ENCODE measurements around the gene NTN5. TPM values are rescaled to one million over a fixed set of nuclear protein-coding genes. Genes with fewer than 3 reads are reported as not detected.
"Not testable (repeated sequence)": the region's sequence is repeated elsewhere in the genome, so short reads cannot be mapped to it uniquely, and the experiment has no call there.

Gene NTN5
- total and polyA plus RNA-seq, 5 donors from 2014 or later: 0.21 to 2.3 (median 0.30) TPM; not detected in 2

- DNase-seq: no peak
- Mint-ChIP-seq H3K4me1 (no peaks in the 10 kb centered on the region), H3K4me3 (no peak overlapping the region), H3K27me3 (peaks cover 4% of the 10 kb centered on the region), H3K27ac (no peak overlapping the region), H3K36me3 (no peaks in the 10 kb centered on the region), H3K9me3 (no peaks in the 10 kb centered on the region)
- no peak overlapping the region for H3K27ac ChIP-seq (ENCODE audit: insufficient read depth, low read length, poor library complexity, severe bottlenecking)
- no peak overlapping the region for H3K4me3 ChIP-seq (ENCODE audit: low read depth, low read length)
- no peaks in the 10 kb centered on the region for H3K27me3 ChIP-seq (ENCODE audit: control insufficient read depth, insufficient read depth, low read length)
- no peaks in the 10 kb centered on the region for H3K36me3 ChIP-seq (ENCODE audit: control insufficient read depth, insufficient read depth, low read length)
- H3K9me3 ChIP-seq (ENCODE audit: control insufficient read depth in 2 of 2, low read length in 2 of 2): no peaks in the 10 kb centered on the region
- no peaks in the 10 kb centered on the region for H3K4me1 ChIP-seq (ENCODE audit: control insufficient read depth, insufficient read depth, low read length, poor library complexity, severe bottlenecking)
- no peak for ATAC-seq (ENCODE audit: low read depth in 2 of 2)
These were observed 8.3 kb upstream of the NTN5 start for GRCh38 chr19:48681127-48681470.

- no peaks in the 10 kb centered on the region for H3K27me3 ChIP-seq (ENCODE audit: control insufficient read depth, insufficient read depth, low read length)
- peaks cover 4% of the 10 kb centered on the region for H3K27me3 Mint-ChIP-seq
These were observed 7.8 kb upstream of the NTN5 start for GRCh38 chr19:48680436-48681126.

GRCh38 chr19:48680006-48680405 lies 7.2 kb upstream of the NTN5 start:
- H3K27me3 ChIP-seq (ENCODE audit: control insufficient read depth, insufficient read depth, low read length); H3K9me3 Mint-ChIP-seq; H3K4me1 Mint-ChIP-seq; ATAC-seq (ENCODE audit: low read depth in 2 of 2); H3K27ac Mint-ChIP-seq; DNase-seq; H3K4me3 Mint-ChIP-seq; H3K36me3 ChIP-seq (ENCODE audit: control insufficient read depth, insufficient read depth, low read length); H3K27ac ChIP-seq (ENCODE audit: insufficient read depth, low read length, poor library complexity, severe bottlenecking); H3K4me3 ChIP-seq (ENCODE audit: low read depth, low read length); H3K27me3 Mint-ChIP-seq; H3K9me3 ChIP-seq (ENCODE audit: control insufficient read depth in 2 of 2, low read length in 2 of 2); H3K4me1 ChIP-seq (ENCODE audit: control insufficient read depth, insufficient read depth, low read length, poor library complexity, severe bottlenecking); H3K36me3 Mint-ChIP-seq: not testable (repeated sequence)

More at GRCh38 chr19:48680436-48681126, 7.8 kb upstream of the NTN5 start:
- Histone ChIP-seq H3K36me3 (ENCODE audit: control insufficient read depth, insufficient read depth, low read length) (no peaks in the 10 kb centered on the region), H3K9me3 (ENCODE audit: control insufficient read depth in 2 of 2, low read length in 2 of 2) (no peaks in the 10 kb centered on the region), H3K27ac (ENCODE audit: insufficient read depth, low read length, poor library complexity, severe bottlenecking) (no peak overlapping the region), H3K4me3 (ENCODE audit: low read depth, low read length) (no peak overlapping the region), H3K4me1 (ENCODE audit: control insufficient read depth, insufficient read depth, low read length, poor library complexity, severe bottlenecking) (peaks cover 2% of the 10 kb centered on the region)
- Mint-ChIP-seq H3K9me3 (no peaks in the 10 kb centered on the region), H3K27ac (no peak overlapping the region), H3K36me3 (no peaks in the 10 kb centered on the region), H3K4me3 (no peak overlapping the region), H3K4me1 (no peaks in the 10 kb centered on the region)
- DNase-seq (no peak), ATAC-seq (ENCODE audit: low read depth in 2 of 2) (no peak)

- H3K9me3 Mint-ChIP-seq: no peaks in the 10 kb centered on the region
- no peaks in the 10 kb centered on the region for H3K36me3 Mint-ChIP-seq
- DNase-seq (no peak), ATAC-seq (ENCODE audit: low read depth in 2 of 2) (no peak)
- H3K27me3 Mint-ChIP-seq: peaks cover 1% of the 10 kb centered on the region
- Histone ChIP-seq H3K4me3 (ENCODE audit: low read depth, low read length) (no peak overlapping the region), H3K4me1 (ENCODE audit: control insufficient read depth, insufficient read depth, low read length, poor library complexity, severe bottlenecking) (peaks cover 7% of the 10 kb centered on the region), H3K27ac (ENCODE audit: insufficient read depth, low read length, poor library complexity, severe bottlenecking) (no peak overlapping the region), H3K27me3 (ENCODE audit: control insufficient read depth, insufficient read depth, low read length) (no peaks in the 10 kb centered on the region), H3K9me3 (ENCODE audit: control insufficient read depth in 2 of 2, low read length in 2 of 2) (no peaks in the 10 kb centered on the region), H3K36me3 (ENCODE audit: control insufficient read depth, insufficient read depth, low read length) (no peaks in the 10 kb centered on the region)
- peaks cover 0 to 6% (median 5%) of the 10 kb centered on the region in 4 donors for H3K4me1 Mint-ChIP-seq
- H3K4me3 Mint-ChIP-seq: no peak overlapping the region
- H3K27ac Mint-ChIP-seq: no peak overlapping the region
These were observed 5.4 kb upstream of the NTN5 start for GRCh38 chr19:48678201-48678600.

GRCh38 chr19:48676887-48677286 lies 4.1 kb upstream of the NTN5 start:
- ATAC-seq (ENCODE audit: low read depth in 2 of 2) (no peak), DNase-seq (no peak)
- no peak overlapping the region for H3K4me3 Mint-ChIP-seq
- no peak overlapping the region for H3K27ac Mint-ChIP-seq
- no peak overlapping the region for H3K4me3 ChIP-seq (ENCODE audit: low read depth, low read length)
- no peaks in the 10 kb centered on the region for H3K36me3 Mint-ChIP-seq
- H3K9me3 ChIP-seq (ENCODE audit: control insufficient read depth in 2 of 2, low read length in 2 of 2): no peaks in the 10 kb centered on the region
- no peaks in the 10 kb centered on the region for H3K9me3 Mint-ChIP-seq
- no peaks in the 10 kb centered on the region for H3K36me3 ChIP-seq (ENCODE audit: control insufficient read depth, insufficient read depth, low read length)
- H3K27me3 ChIP-seq (ENCODE audit: control insufficient read depth, insufficient read depth, low read length): no peaks in the 10 kb centered on the region
- peaks cover 7% of the 10 kb centered on the region for H3K4me1 ChIP-seq (ENCODE audit: control insufficient read depth, insufficient read depth, low read length, poor library complexity, severe bottlenecking)
- H3K27me3 Mint-ChIP-seq: no peaks in the 10 kb centered on the region
- peaks cover 0 to 6% (median 5%) of the 10 kb centered on the region in 4 donors for H3K4me1 Mint-ChIP-seq
- no peak overlapping the region for H3K27ac ChIP-seq (ENCODE audit: insufficient read depth, low read length, poor library complexity, severe bottlenecking)

- Histone ChIP-seq H3K9me3 (ENCODE audit: control insufficient read depth in 2 of 2, low read length in 2 of 2) (no peaks in the 10 kb centered on the region), H3K4me3 (ENCODE audit: low read depth, low read length) (no peak overlapping the region), H3K27me3 (ENCODE audit: control insufficient read depth, insufficient read depth, low read length) (no peaks in the 10 kb centered on the region), H3K27ac (ENCODE audit: insufficient read depth, low read length, poor library complexity, severe bottlenecking) (no peak overlapping the region), H3K4me1 (ENCODE audit: control insufficient read depth, insufficient read depth, low read length, poor library complexity, severe bottlenecking) (peaks cover 7% of the 10 kb centered on the region), H3K36me3 (ENCODE audit: control insufficient read depth, insufficient read depth, low read length) (no peaks in the 10 kb centered on the region)
- no peak for DNase-seq
- no peaks in the 10 kb centered on the region for H3K27me3 Mint-ChIP-seq
- H3K27ac Mint-ChIP-seq: no peak overlapping the region
- H3K4me1 Mint-ChIP-seq: peaks cover 0 to 6% (median 5%) of the 10 kb centered on the region in 4 donors
- no peaks in the 10 kb centered on the region for H3K9me3 Mint-ChIP-seq
- no peaks in the 10 kb centered on the region for H3K36me3 Mint-ChIP-seq
- no peak for ATAC-seq (ENCODE audit: low read depth in 2 of 2)
- no peak overlapping the region for H3K4me3 Mint-ChIP-seq
These were observed 3.7 kb upstream of the NTN5 start for GRCh38 chr19:48676487-48676886.

- no peaks in the 10 kb centered on the region for H3K9me3 ChIP-seq (ENCODE audit: control insufficient read depth in 2 of 2, low read length in 2 of 2)
- H3K27ac ChIP-seq (ENCODE audit: insufficient read depth, low read length, poor library complexity, severe bottlenecking): no peak overlapping the region
- Mint-ChIP-seq H3K9me3 (no peaks in the 10 kb centered on the region), H3K27me3 (no peaks in the 10 kb centered on the region), H3K36me3 (no peaks in the 10 kb centered on the region), H3K27ac (peak overlapping the region in 2 of 3 donors; percentile 63 to 86), H3K4me3 (no peak overlapping the region), H3K4me1 (peaks cover 0 to 6% (median 5%) of the 10 kb centered on the region in 4 donors)
- no peaks in the 10 kb centered on the region for H3K36me3 ChIP-seq (ENCODE audit: control insufficient read depth, insufficient read depth, low read length)
- peak; percentile 57 to 82 (median 80) for DNase-seq
- peaks cover 7% of the 10 kb centered on the region for H3K4me1 ChIP-seq (ENCODE audit: control insufficient read depth, insufficient read depth, low read length, poor library complexity, severe bottlenecking)
- no peaks in the 10 kb centered on the region for H3K27me3 ChIP-seq (ENCODE audit: control insufficient read depth, insufficient read depth, low read length)
- no peak overlapping the region for H3K4me3 ChIP-seq (ENCODE audit: low read depth, low read length)
- peak; percentile 75 to 81 for ATAC-seq (ENCODE audit: low read depth in 2 of 2)
These were observed 2.4 kb upstream of the NTN5 start for GRCh38 chr19:48674921-48675824.
